Activated CD8-positive, alpha-beta memory T cell treated with anti-CD3 and anti-CD28 coated beads for 4 hours (primary cell): Measurements from ENCODE around the gene MICA.
A peak's percentile ranks its signal among the peaks of the same experiment; 100 is the strongest.

Experiments used
- DNase-seq, 2 donors: peaks; one replicate each; pipeline ENCODE4 v3.0.0-alpha.2; 2020; ENCODE audit warnings: low read depth in 2 of 2

The MICA gene

DNA sequence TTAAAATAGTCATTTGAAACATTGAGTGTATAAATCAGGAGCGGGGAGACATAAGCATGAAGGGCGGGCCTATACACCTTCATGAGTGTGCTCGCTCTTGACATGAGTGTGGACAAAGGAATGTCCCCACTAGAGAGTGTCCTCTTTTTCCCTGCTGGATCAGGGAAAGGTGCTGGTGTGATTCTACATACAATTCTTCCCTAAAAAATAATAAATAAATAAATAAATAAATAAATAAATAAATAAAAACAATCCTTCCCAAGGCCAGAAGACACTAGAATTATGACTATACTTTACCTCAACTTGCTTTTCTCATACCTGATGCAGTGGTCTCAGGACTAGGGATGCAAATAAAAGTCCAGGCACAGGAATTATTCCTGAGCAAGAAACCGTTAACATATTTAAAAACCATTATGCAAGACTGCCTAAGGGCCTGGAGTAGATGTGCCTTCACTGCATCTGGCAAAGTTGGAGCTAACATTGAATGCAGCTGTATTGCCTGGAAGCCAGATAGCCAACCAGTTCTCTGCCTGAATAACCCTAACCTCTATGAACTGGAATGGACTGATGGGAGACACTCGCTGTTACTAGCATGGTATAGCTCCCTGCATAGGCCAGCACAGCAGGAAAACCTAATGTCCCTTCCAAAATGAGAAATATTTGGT, 57.1 kb downstream of the MICA start:
- no peak for DNase-seq

DNA sequence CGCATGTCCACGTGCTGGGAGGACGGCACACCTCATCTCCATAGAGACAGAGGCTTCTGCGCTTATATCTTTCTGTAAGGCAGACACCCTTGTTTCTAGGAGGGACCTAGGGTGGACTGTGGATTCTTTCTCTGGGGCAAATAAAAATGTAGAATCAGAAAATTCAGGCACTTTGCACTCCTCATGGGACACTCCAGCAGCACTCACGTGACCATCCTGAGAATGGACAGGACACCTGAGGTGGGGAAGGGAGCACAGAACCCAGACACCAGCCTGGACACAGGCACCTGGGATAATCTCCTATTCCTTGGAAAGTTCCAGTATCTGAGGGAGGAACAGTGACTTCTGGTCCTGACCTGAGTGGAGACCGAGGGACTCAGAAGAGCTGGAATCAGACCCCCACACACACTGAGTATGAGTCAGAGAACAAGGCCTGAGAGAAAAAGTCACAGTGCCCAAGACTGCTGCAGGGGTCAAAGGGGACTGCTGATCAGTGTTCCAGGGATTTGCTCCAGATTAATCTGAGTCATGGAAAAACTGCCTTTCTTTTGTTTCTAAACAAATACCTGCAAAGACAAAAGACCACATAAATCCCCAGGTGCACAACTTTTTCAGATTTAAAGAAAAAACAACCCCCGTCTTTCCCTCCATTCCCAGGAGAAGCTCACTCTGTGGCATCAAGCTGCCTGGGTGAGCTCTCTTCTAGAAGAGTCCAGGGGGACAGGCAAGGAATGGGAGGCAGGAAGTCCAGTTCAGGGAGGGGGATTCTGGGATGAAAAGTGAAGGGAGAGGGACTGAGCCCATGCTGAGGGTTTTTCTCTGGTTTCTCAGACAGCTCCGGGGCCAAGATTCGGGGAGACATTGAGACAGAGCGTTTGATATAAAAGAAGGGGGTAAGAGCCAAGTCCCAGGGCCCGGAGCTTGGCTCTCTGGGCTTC, 58.9 kb downstream of the MICA start:
- DNase-seq = no peak

DNA sequence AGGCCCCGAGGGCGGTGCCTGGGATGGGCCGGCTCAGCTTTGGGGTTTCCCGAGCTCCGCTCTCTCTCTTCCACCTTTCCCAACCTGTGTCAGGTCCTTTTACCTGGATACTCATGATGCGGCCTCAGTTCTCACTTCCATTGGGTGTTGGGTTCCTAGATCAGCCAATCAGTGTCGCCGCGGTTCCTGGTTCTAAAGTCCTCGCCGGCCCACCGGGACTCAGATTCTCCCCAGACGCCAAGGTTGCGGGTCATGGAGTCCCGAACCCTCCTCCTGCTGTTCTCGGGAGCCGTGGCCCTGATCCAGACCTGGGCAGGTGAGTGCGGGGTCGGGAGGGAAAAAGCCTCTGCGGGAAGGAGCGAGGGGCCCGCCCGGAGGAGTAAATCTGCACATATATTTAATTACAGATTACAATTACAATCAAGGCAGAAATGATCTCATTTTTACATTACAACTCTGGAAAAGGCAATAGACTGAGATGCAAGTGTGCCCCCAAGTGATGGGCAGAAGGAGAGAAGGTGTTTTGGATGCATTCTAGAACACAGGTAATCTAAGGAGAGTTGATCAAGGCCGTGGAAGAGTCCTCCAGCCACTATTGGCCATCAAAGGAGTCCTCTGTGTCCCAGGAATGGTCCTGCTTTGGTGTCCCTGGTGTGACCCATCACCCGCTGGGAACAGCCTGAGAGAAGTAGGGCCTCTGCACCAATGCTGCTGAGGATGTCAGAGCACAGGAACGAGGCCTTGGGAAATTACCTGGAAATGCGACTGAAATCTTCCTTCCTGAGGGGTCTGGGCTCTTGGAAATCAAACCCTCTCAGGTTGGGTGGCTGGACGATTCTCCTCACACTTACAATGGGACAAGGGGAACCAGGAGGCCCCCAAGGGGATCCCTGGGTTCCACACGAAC, 59.8 kb downstream of the MICA start:
- peak; percentile 78 to 81 for DNase-seq

DNA sequence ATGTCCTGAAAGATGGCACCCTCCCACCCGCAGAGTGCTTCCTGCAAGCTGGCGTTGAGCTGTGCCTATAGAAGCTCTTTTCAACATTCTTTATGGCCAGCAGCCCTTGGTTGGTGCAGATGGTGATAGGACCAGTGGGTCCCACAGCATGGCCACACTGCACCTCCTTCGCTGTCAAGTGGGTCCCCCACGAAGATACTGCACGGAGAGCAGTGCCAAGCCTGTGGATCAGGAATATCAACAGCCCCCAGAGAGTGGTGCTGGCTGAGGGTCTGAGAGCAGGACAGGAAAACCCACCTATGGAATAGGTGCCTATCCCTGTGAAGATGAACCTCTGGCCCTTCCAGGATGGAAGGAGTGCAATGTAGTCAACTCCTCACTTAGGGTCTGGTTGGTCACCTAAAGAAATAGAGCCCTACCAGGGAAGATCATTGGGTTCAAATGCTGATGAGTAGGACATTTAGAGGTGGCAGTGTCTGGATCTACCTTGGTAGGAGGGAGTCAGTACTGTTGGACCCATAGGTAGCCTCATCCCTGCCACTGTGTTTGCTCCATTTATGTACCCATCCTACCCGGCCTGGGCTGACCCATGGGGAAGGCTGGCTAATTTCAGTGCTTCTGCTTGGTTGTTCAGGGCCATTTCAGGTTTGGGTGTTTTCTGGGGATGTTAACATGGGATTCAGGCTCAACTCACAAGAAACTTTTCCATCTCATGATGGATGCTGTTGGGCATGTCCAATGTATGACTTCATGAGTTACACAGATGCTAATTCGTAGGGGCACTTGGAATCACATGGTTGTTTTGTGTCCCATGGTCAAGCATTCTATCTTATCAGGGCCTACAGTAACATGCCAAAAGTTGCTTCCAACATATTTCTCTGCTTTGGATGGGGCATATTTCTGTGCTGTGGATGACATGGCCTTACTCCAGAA, 61.1 kb downstream of the MICA start:
- no peak for DNase-seq
